ENCODE measurements around the gene DLL3.
A peak's percentile ranks its signal among the peaks of the same experiment; 100 is the strongest.

- TF ChIP-seq, protein P1, sequence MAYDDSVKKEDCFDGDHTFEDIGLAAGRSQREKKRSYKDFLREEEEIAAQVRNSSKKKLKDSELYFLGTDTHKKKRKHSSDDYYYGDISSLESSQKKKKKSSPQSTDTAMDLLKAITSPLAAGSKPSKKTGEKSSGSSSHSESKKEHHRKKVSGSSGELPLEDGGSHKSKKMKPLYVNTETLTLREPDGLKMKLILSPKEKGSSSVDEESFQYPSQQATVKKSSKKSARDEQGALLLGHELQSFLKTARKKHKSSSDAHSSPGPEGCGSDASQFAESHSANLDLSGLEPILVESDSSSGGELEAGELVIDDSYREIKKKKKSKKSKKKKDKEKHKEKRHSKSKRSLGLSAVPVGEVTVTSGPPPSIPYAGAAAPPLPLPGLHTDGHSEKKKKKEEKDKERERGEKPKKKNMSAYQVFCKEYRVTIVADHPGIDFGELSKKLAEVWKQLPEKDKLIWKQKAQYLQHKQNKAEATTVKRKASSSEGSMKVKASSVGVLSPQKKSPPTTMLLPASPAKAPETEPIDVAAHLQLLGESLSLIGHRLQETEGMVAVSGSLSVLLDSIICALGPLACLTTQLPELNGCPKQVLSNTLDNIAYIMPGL (CRISPR knock-in tag; IDR thresholded peaks at IDR 0.05) = peak; percentile 88
- TF ChIP-seq SMAD4 (CRISPR knock-in tag; IDR thresholded peaks at IDR 0.05) (peak; percentile 90), CBFB (CRISPR knock-in tag; IDR thresholded peaks at IDR 0.05; ENCODE audit: low read depth) (peak; percentile 99), CTCF (IDR thresholded peaks at IDR 0.05) (no peak)
Observed at GRCh38 chr19:39506944-39507714, 8.4 kb downstream of the DLL3 start.

Measured in WTC11 (cell line).